DND-41 (cell line): ENCODE data around the gene BLOC1S6.

Source experiments
- ATAC-seq: fragments of 200-7000 bp; cut with Tn5 transposase; 3 replicates; pipeline ENCODE4 v1.9.1; 2021; ENCODE audit warnings: low read depth; ENCODE audit not compliant: insufficient read depth
- DNase-seq: peaks from one replicate; pipeline ENCODE4 v3.0.0-alpha.2; 2020
- H2AFZ ChIP-seq: 2 replicates; pipeline ENCODE4 v1.6.0; 2012; ENCODE audit warnings: low read depth, low read length
- H3K27ac ChIP-seq: 2 replicates; pipeline ENCODE4 v1.5.1; 2012; ENCODE audit warnings: low read length, inconsistent platforms
- H3K27me3 ChIP-seq: fragments of 200-600 bp; sonication (generic); 2 replicates; pipeline ENCODE4 v1.6.0; 2012; ENCODE audit warnings: low read length, mild to moderate bottlenecking, inconsistent platforms; ENCODE audit not compliant: insufficient read depth, poor library complexity
- H3K36me3 ChIP-seq: 2 replicates; pipeline ENCODE4 v1.5.1; 2012; ENCODE audit warnings: low read length, inconsistent platforms; ENCODE audit not compliant: insufficient read depth
- H3K4me1 ChIP-seq: 2 replicates; pipeline ENCODE4 v1.5.1; 2012; ENCODE audit warnings: mild to moderate bottlenecking, low read length; ENCODE audit not compliant: insufficient read depth
- H3K4me2 ChIP-seq: 2 replicates; pipeline ENCODE4 v1.6.0; 2012; ENCODE audit warnings: mild to moderate bottlenecking, moderate library complexity, low read length, inconsistent platforms; ENCODE audit not compliant: insufficient read depth
- H3K4me3 ChIP-seq, 2 experiments: fragments of 200-600 bp in 1 of 2; shearing (Covaris generic) in 1 of 2; 2 replicates each; pipeline ENCODE4 v1.5.1; 2012 to 2016; ENCODE audit warnings: inconsistent platforms in 2 of 2, low read length in 2 of 2, mild to moderate bottlenecking in 2 of 2, low read depth in 1 of 2, moderate library complexity in 1 of 2
- H3K79me2 ChIP-seq: 2 replicates; pipeline ENCODE4 v1.6.0; 2012; ENCODE audit warnings: low read length, inconsistent platforms; ENCODE audit not compliant: insufficient read depth
- H3K9ac ChIP-seq: 2 replicates; pipeline ENCODE4 v1.6.0; 2012; ENCODE audit warnings: low read depth, mild to moderate bottlenecking, inconsistent platforms, low read length, moderate library complexity
- H3K9me3 ChIP-seq: 2 replicates; pipeline ENCODE4 v1.5.1; 2012; ENCODE audit warnings: low read length, moderate library complexity, mild to moderate bottlenecking, inconsistent platforms; ENCODE audit not compliant: insufficient read depth, severe bottlenecking
- H4K20me1 ChIP-seq: 2 replicates; pipeline ENCODE4 v1.6.0; 2012; ENCODE audit warnings: low read length; ENCODE audit not compliant: insufficient read depth
- EZH2 ChIP-seq: IDR thresholded peaks from 3 replicates; pipeline ENCODE4 v1.6.1; 2012; ENCODE audit warnings: borderline replicate concordance, low read depth, mild to moderate bottlenecking, moderate library complexity, low read length, inconsistent platforms; ENCODE audit not compliant: severe bottlenecking
- TF ChIP-seq, protein P1 (sequence below): IDR thresholded peaks from 2 replicates; pipeline ENCODE4 v1.5.1; 2012; ENCODE audit warnings: borderline replicate concordance, low read length, moderate library complexity, mild to moderate bottlenecking; ENCODE audit not compliant: poor library complexity, severe bottlenecking; ENCODE audit errors: extremely low read depth

Gene BLOC1S6

DNA sequence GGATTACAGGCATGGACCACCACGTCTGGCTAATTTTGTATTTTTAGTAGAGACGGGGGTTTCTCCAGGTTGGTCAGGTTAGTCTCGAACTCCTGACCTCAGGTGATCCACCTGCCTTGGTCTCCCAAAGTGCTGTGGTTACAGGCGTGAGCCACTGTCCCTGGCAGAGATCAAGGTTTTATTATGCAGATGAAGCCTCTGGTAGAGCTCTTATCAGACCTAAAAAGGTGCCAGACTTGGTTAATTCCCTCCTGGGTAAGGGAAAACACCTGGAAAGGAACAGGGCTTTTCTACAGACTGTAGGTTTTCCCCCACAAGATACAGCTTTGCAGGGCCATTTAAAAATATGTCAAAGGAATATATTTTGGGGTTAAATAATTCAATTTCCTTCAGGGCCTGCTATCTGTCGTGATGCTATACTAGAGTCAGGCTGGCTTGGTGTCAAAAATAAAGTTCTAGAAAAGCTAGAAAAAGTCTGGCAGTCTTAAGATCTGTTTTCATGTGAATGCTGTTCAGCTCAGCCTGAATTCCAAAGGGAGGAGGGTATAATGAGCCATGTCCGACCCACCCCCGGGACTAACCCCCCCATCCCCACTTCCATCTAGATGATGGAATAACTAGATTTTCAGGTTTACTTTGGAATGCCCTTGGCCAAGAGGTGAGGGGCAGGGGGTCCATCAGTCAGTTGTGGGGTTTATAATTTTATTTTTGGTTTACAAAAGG is 1.9 kb upstream of the BLOC1S6 start:
- H3K27me3 ChIP-seq = no peaks in the 10 kb centered on the region
- H2AFZ ChIP-seq = no peak overlapping the region
- no peak for DNase-seq
- no peaks in the 10 kb centered on the region; the same call in 1 of the 2 replicates for H3K36me3 ChIP-seq
- H3K79me2 ChIP-seq = peaks cover 41% of the 10 kb centered on the region
- H3K4me1 ChIP-seq = peaks cover 35% of the 10 kb centered on the region
- TF ChIP-seq, protein P1, sequence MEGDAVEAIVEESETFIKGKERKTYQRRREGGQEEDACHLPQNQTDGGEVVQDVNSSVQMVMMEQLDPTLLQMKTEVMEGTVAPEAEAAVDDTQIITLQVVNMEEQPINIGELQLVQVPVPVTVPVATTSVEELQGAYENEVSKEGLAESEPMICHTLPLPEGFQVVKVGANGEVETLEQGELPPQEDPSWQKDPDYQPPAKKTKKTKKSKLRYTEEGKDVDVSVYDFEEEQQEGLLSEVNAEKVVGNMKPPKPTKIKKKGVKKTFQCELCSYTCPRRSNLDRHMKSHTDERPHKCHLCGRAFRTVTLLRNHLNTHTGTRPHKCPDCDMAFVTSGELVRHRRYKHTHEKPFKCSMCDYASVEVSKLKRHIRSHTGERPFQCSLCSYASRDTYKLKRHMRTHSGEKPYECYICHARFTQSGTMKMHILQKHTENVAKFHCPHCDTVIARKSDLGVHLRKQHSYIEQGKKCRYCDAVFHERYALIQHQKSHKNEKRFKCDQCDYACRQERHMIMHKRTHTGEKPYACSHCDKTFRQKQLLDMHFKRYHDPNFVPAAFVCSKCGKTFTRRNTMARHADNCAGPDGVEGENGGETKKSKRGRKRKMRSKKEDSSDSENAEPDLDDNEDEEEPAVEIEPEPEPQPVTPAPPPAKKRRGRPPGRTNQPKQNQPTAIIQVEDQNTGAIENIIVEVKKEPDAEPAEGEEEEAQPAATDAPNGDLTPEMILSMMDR = no peak
- no peak for TF ChIP-seq EZH2
- no peaks in the 10 kb centered on the region for H3K9me3 ChIP-seq
- peak overlapping the region; percentile 83 for H3K9ac ChIP-seq
- H3K4me2 ChIP-seq = peak overlapping the region; percentile 68
- no peak for ATAC-seq
- H4K20me1 ChIP-seq = no peaks in the 10 kb centered on the region
- peak overlapping the region in 1 of 2 experiments; percentile 86; a peak in 1 of 4 replicates for H3K4me3 ChIP-seq
- no peak overlapping the region for H3K27ac ChIP-seq

DNA sequence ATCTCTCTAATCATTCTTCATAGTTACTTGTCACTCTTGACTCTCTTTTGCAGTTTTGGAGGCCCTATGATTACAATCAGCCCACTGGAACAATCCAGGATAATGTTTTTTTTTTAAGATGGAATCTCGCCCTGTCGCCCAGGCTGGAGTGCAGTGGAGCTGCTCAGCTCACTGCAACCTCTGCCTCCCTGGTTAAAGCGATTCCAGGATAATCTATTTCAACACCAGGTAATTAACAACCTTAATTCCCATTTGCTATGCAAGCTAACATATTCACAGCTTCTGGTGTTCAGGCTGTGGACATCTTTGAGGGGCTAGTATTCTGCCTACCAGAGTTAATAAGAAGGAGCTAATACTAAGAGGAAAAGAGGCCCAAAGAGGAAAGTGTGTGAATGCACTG is 1.1 kb upstream of the BLOC1S6 start:
- DNase-seq = no peak
- no peaks in the 10 kb centered on the region for H3K27me3 ChIP-seq

GRCh38 chr15:45586601-45587094 is 531 bp upstream of the BLOC1S6 start:
- DNase-seq = no peak
- H3K9me3 ChIP-seq = no peaks in the 10 kb centered on the region
- peaks cover 55% of the 10 kb centered on the region for H3K79me2 ChIP-seq

More for the DNA sequence above, 1.1 kb upstream of the BLOC1S6 start:
- peak overlapping the region; percentile 81 for H2AFZ ChIP-seq
- peak overlapping the region; percentile 68 for H3K4me2 ChIP-seq
- H3K79me2 ChIP-seq = peaks cover 50% of the 10 kb centered on the region
- H3K9ac ChIP-seq = peak overlapping the region; percentile 83
- peak overlapping the region; percentile 96 for H3K27ac ChIP-seq
- no peaks in the 10 kb centered on the region; the same call in 1 of the 2 replicates for H3K36me3 ChIP-seq
- no peaks in the 10 kb centered on the region for H4K20me1 ChIP-seq
- peaks cover 35% of the 10 kb centered on the region for H3K4me1 ChIP-seq
- no peak for ATAC-seq
- TF ChIP-seq, protein P1 = no peak
- no peak for TF ChIP-seq EZH2
- H3K9me3 ChIP-seq = no peaks in the 10 kb centered on the region
- peak overlapping the region; percentile 86 to 87 for H3K4me3 ChIP-seq

More at GRCh38 chr15:45586601-45587094, 531 bp upstream of the BLOC1S6 start:
- Histone ChIP-seq H3K27ac (peak overlapping the region; percentile 96), H3K27me3 (no peaks in the 10 kb centered on the region), H3K9ac (peak overlapping the region; percentile 83), H3K36me3 (no peaks in the 10 kb centered on the region; the same call in 1 of the 2 replicates), H3K4me1 (peaks cover 35% of the 10 kb centered on the region), H3K4me3 (peak overlapping the region; percentile 86 to 87), H2AFZ (peak overlapping the region; percentile 81), H3K4me2 (peak overlapping the region; percentile 68), H4K20me1 (no peaks in the 10 kb centered on the region)
- TF ChIP-seq, protein P1 = no peak
- peak; percentile 10 for ATAC-seq
